Dermis blood vessel endothelial cell (primary cell): Measurements from ENCODE around the gene BLTP1. TPM values are rescaled to one million over a fixed set of nuclear protein-coding genes. Genes with fewer than 3 reads are reported as not detected.

Experiments used
- DNase-seq: peaks from one replicate; pipeline ENCODE4 v3.0.0; 2010
- total RNA-seq: library from RNA; depleted of rRNA; stranded (reverse); fragments of >200 nt; gene quantifications from 2 replicates; pipeline ENCODE4 v1.2.3, GENCODE V29; 2014

Gene BLTP1
- total RNA-seq, 1 donor from 2014 or later, result 91.6 TPM

GRCh38 chr4:122172266-122172665 is 20.1 kb downstream of the BLTP1 start:
- no peak for DNase-seq

- DNase-seq, result no peak
Measured at GRCh38 chr4:122178961-122179360, 26.8 kb downstream of the BLTP1 start.

- DNase-seq, result peak; percentile 33
Measured at GRCh38 chr4:122195718-122196117, 43.6 kb downstream of the BLTP1 start.

Other genes starting within 250 kb of the BLTP1 start
- not detected in 2 replicates for gene TRPC3, start 200.3 kb upstream of the BLTP1 start, total RNA-seq
- not detected in 2 replicates for gene ADAD1, start 226.7 kb downstream of the BLTP1 start, total RNA-seq